GM20431 (cell line): Measurements from ENCODE around the gene OGG1.

Source experiments
- in situ Hi-C: fragments of 300-500 bp; cut with MseI, MboI; formaldehyde crosslinking; loops from one replicate; pipeline ENCODE4 v1.15.0; 2020; ENCODE audit warnings: low sequenced_read_pairs; ENCODE audit not compliant: unreplicated experiment

OGG1 gene

GRCh38 chr3:9781978-9782603 lies 32.3 kb downstream of the OGG1 start:
- in situ Hi-C loops: no loop called here

- in situ Hi-C loops: no loop called here
Measured at GRCh38 chr3:9782770-9783169, 33.0 kb downstream of the OGG1 start.

- in situ Hi-C loops: no loop called here
Measured at GRCh38 chr3:9783954-9784353, 34.2 kb downstream of the OGG1 start.

- in situ Hi-C loops: no loop called here
Measured at GRCh38 chr3:9784965-9785364, 35.2 kb downstream of the OGG1 start.

- in situ Hi-C loops: no loop called here
Measured at GRCh38 chr3:9785602-9786001, 35.9 kb downstream of the OGG1 start.

GRCh38 chr3:9786209-9786739 lies 36.5 kb downstream of the OGG1 start:
- in situ Hi-C loops: no loop called here

- in situ Hi-C loops: no loop called here
Measured at GRCh38 chr3:9786825-9787669, 37.3 kb downstream of the OGG1 start.

- in situ Hi-C loops: no loop called here
Measured at GRCh38 chr3:9787714-9788113, 38.0 kb downstream of the OGG1 start.

- in situ Hi-C loops: no loop called here
Measured at GRCh38 chr3:9791127-9791526, 41.4 kb downstream of the OGG1 start.

GRCh38 chr3:9791790-9792404 lies 42.1 kb downstream of the OGG1 start:
- in situ Hi-C loops: no loop called here

GRCh38 chr3:9792405-9793160 lies 42.8 kb downstream of the OGG1 start, which contains the start of the genes ARPC4 and TADA3:
ARPC4 (plus strand) TSS chr3:9793082; CDS start chr3:9793122, 40 bp downstream.
TADA3 (minus strand) TSS chr3:9792473; CDS start chr3:9791466, 1,007 bp downstream.
- in situ Hi-C loops: no loop called here

- in situ Hi-C loops: no loop called here
Measured at GRCh38 chr3:9793161-9793781, 43.5 kb downstream of the OGG1 start.

GRCh38 chr3:9794400-9794799 lies 44.6 kb downstream of the OGG1 start:
- in situ Hi-C loops: no loop called here

GRCh38 chr3:9795207-9795606 lies 45.5 kb downstream of the OGG1 start:
- in situ Hi-C loops: no loop called here

- in situ Hi-C loops: no loop called here
Measured at GRCh38 chr3:9797196-9797945, 47.6 kb downstream of the OGG1 start.

- in situ Hi-C loops: no loop called here
Measured at GRCh38 chr3:9800529-9800928, 50.8 kb downstream of the OGG1 start.

- in situ Hi-C loops: no loop called here
Measured at GRCh38 chr3:9803494-9803893, 53.7 kb downstream of the OGG1 start.

- in situ Hi-C loops: no loop called here
Measured at GRCh38 chr3:9804996-9805395, 55.2 kb downstream of the OGG1 start.

- in situ Hi-C loops: no loop called here
Measured at GRCh38 chr3:9806137-9806536, 56.4 kb downstream of the OGG1 start.
